K562 (cell line): Measurements from ENCODE around the gene DTNB. TPM values are rescaled to one million over a fixed set of nuclear protein-coding genes. Genes with fewer than 3 reads are reported as not detected.
A peak's percentile ranks its signal among the peaks of the same experiment; 100 is the strongest.

Experiments used
- ATAC-seq: fragments of 200-7000 bp; cut with Tn5 transposase; 3 replicates; pipeline ENCODE4 v1.9.1; 2020; ENCODE audit warnings: moderate library complexity
- BruUV-seq: library from RNA; stranded (reverse); fragments of 400-500 nt; replicated peaks from 2 replicates; lab custom pipeline; 2021; lab: Mats Ljungman, UMichigan
- CTCF ChIA-PET: fragments of 300-600 bp; formaldehyde crosslinking; extraction: SDS; loops from one replicate; lab custom pipeline; 2021; ENCODE audit warnings: low intra/inter-chr PET ratio; lab: Yijun Ruan, JAX
- POLR2A ChIA-PET: fragments of 300-600, 350-650 bp; sonication (Branson Sonifier 250); formaldehyde crosslinking; extraction: SDS; loops from one replicate; lab custom pipeline; 2021; ENCODE audit warnings: antibody characterized with exemption, inconsistent platforms; lab: Yijun Ruan, JAX
- DNase-seq, 4 experiments: peaks; one replicate each; pipeline versions ENCODE4 v3.0.0 to v3.0.0-alpha.2; 2011 to 2018; ENCODE audit warnings: low spot score in 3 of 4, mixed read lengths in 3 of 4; ENCODE audit errors: extremely low read depth in 1 of 4
- FAIRE-seq: peaks from 2 replicates; lab custom pipeline; 2011; peaks lifted over from hg19 to GRCh38; lab: Jason Lieb, UNC
- H2AFZ ChIP-seq: 2 replicates; pipeline ENCODE4 v1.6.0; 2011; ENCODE audit warnings: low read depth, low read length, control low read depth, inconsistent platforms
- H3K27ac ChIP-seq: fragments of 200-600 bp; 3 replicates; pipeline ENCODE4 v1.8.0; 2011; ENCODE audit warnings: low read depth, mild to moderate bottlenecking, control low read depth, inconsistent platforms, low read length, moderate library complexity, mixed read lengths; ENCODE audit errors: extremely low read depth
- H3K27me3 ChIP-seq, 2 experiments: fragments of 300-600 bp in 1 of 2; 2 replicates in 1 of 2; 3 replicates in 1 of 2; pipeline versions ENCODE4 v1.6.0 to v1.8.0; 2011; ENCODE audit warnings: inconsistent platforms in 2 of 2, low read length in 2 of 2, mild to moderate bottlenecking in 1 of 2, mixed read lengths in 1 of 2, moderate library complexity in 1 of 2; ENCODE audit not compliant: control insufficient read depth in 2 of 2, insufficient read depth in 2 of 2
- H3K36me3 ChIP-seq: fragments of 300-600 bp; 3 replicates; pipeline ENCODE4 v1.8.0; 2011; ENCODE audit warnings: mild to moderate bottlenecking, low read length, inconsistent platforms; ENCODE audit not compliant: control insufficient read depth, insufficient read depth
- H3K4me1 ChIP-seq, 2 experiments: fragments of 200-600 bp in 1 of 2; replicated peaks in 1 of 2; 2 replicates in 1 of 2; 3 replicates in 1 of 2; pipeline versions ENCODE4 v1.5.1 to v1.8.0; 2011; ENCODE audit warnings: inconsistent platforms in 2 of 2, low read length in 2 of 2, mild to moderate bottlenecking in 1 of 2, mixed read lengths in 1 of 2, moderate library complexity in 1 of 2; ENCODE audit not compliant: control insufficient read depth in 2 of 2, insufficient read depth in 2 of 2
- H3K4me2 ChIP-seq: 2 replicates; pipeline ENCODE4 v1.6.1; 2011; ENCODE audit warnings: low read length, control low read depth, inconsistent platforms, mixed read lengths; ENCODE audit not compliant: insufficient read depth
- H3K4me3 ChIP-seq: fragments of 200-600 bp; sonication (generic), shearing (Covaris generic); 2 replicates; pipeline ENCODE4 v1.5.1; 2016; ENCODE audit warnings: control low read depth, inconsistent platforms
- H3K79me2 ChIP-seq: fragments of 200-600 bp; 3 replicates; pipeline ENCODE4 v1.8.0; 2011; ENCODE audit warnings: low read length, inconsistent platforms; ENCODE audit not compliant: control insufficient read depth, insufficient read depth
- H3K9ac ChIP-seq, 2 experiments: 2 replicates each; pipeline versions ENCODE4 v1.6.0 to v1.6.1; 2011; ENCODE audit warnings: low read depth in 2 of 2, low read length in 2 of 2, control low read depth in 1 of 2, inconsistent platforms in 1 of 2, mild to moderate bottlenecking in 1 of 2, mixed read lengths in 1 of 2; ENCODE audit not compliant: insufficient read depth in 1 of 2
- H3K9me1 ChIP-seq: one replicate; pipeline ENCODE4 v1.6.0; 2011; ENCODE audit warnings: inconsistent platforms, mild to moderate bottlenecking, low read length, moderate library complexity; ENCODE audit not compliant: control insufficient read depth, insufficient read depth
- H3K9me3 ChIP-seq: replicated peaks from 2 replicates; pipeline ENCODE4 v1.5.1; 2011; ENCODE audit warnings: low read depth, low read length, inconsistent platforms; ENCODE audit not compliant: control insufficient read depth, insufficient read depth
- H4K20me1 ChIP-seq: replicated peaks from 2 replicates; pipeline ENCODE4 v1.6.1; 2011; ENCODE audit warnings: low read length, inconsistent platforms, mixed read lengths; ENCODE audit not compliant: control insufficient read depth, insufficient read depth
- BRD4 ChIP-seq: fragments of 200-600 bp; sonication (generic); IDR thresholded peaks from 2 replicates; pipeline ENCODE4 v1.6.1; 2017; ENCODE audit warnings: inconsistent platforms
- E2F6 ChIP-seq, 2 experiments: IDR thresholded peaks; 2 replicates each; pipeline ENCODE4 v1.6.1; 2011; ENCODE audit warnings: borderline replicate concordance in 1 of 2, control low read depth in 1 of 2, low read depth in 1 of 2, low read length in 1 of 2, mild to moderate bottlenecking in 1 of 2, mixed read lengths in 1 of 2, moderate library complexity in 1 of 2; ENCODE audit not compliant: insufficient read depth in 1 of 2, insufficient read length in 1 of 2, poor library complexity in 1 of 2, severe bottlenecking in 1 of 2; ENCODE audit errors: extremely low read depth in 1 of 2
- FOS ChIP-seq: IDR thresholded peaks from 3 replicates; pipeline ENCODE4 v1.6.1; 2011; ENCODE audit not compliant: insufficient read length; ENCODE audit errors: extremely low read depth
- GATAD2A ChIP-seq: fragments of 450-650 bp; IDR thresholded peaks from 2 replicates; pipeline ENCODE4 v1.6.1; 2017
- PBX2 ChIP-seq, 2 experiments: IDR thresholded peaks in 1 of 2; conservative IDR thresholded peaks in 1 of 2; 2 replicates each; pipeline ENCODE4 v1.6.1; 2016; ENCODE audit warnings: low read depth in 2 of 2, mild to moderate bottlenecking in 1 of 2, missing compliant biosample characterization in 1 of 2, missing genetic modification characterization in 1 of 2, moderate library complexity in 1 of 2
- SMARCA4 ChIP-seq: fragments of 450-650 bp; IDR thresholded peaks from 2 replicates; pipeline ENCODE4 v1.6.1; 2016
- SMARCA5 ChIP-seq: fragments of 450-650 bp; IDR thresholded peaks from 2 replicates; pipeline ENCODE4 v1.6.1; 2016
- SPI1 ChIP-seq: IDR thresholded peaks from 2 replicates; pipeline ENCODE4 v1.6.1; 2011; ENCODE audit warnings: low read depth, low read length, control low read depth, borderline replicate concordance
- ZBTB33 ChIP-seq: sonication (generic); formaldehyde crosslinking; IDR thresholded peaks from 2 replicates; pipeline ENCODE4 v1.8.1; 2023; ENCODE audit warnings: mild to moderate bottlenecking, missing genetic modification reagents
- ZBTB5 ChIP-seq: fragments of 450-650 bp; IDR thresholded peaks from 2 replicates; pipeline ENCODE4 v1.6.1; 2017; ENCODE audit warnings: antibody characterized with exemption
- ZKSCAN1 ChIP-seq: fragments of 150-350 bp; IDR thresholded peaks from 2 replicates; pipeline ENCODE4 v1.6.1; 2016; ENCODE audit warnings: low read depth, low read length
- ZNF121 ChIP-seq: sonication (generic); formaldehyde crosslinking; conservative IDR thresholded peaks from 2 replicates; pipeline ENCODE4 v1.8.0; 2022; ENCODE audit warnings: missing genetic modification reagents
- WGBS: fragments of 100-300 bp; shearing (Covaris generic); methylation state at CpG from one replicate; pipeline ENCODE4 v1.1.6; 2016; ENCODE audit warnings: low coverage, mixed read lengths; ENCODE audit not compliant: insufficient coverage; ENCODE audit errors: missing lambda C conversion rate; 5-methylcytosine and 5-hydroxymethylcytosine counted together
- in situ Hi-C: fragments of 300-500 bp; cut with MboI; formaldehyde crosslinking; loops from 4 replicates; pipeline ENCODE4 v1.15.0; 2018; ENCODE audit warnings: inconsistent platforms, mixed read lengths
- intact Hi-C: fragments of 100-400 bp; cut with micrococcal nuclease; formaldehyde crosslinking; loops from 2 replicates; pipeline ENCODE4 v1.14.2; 2022
- polyA plus RNA-seq, 8 experiments: library from polyadenylated mRNA; depleted of rRNA in 4 of 8; stranded (reverse) in 5 of 8; unstranded in 3 of 8; fragments of >200 nt; fragmentation: Nextera tagmentation in 2 of 8; fragmentation: Illumina TruSeq in 1 of 8; extraction: Ambion mirVana in 2 of 8; extraction: Trizol in 1 of 8; gene quantifications; 2 replicates each; pipeline versions ENCODE4 v1.2.1 to v1.2.3, GENCODE V29; 2011 to 2014; ENCODE audit warnings: inconsistent platforms in 1 of 8, missing spikeins in 1 of 8
- total RNA-seq, 7 experiments: library from RNA; depleted of rRNA in 6 of 7; stranded (reverse); fragments of >200 nt in 6 of 7; fragmentation: Illumina TruSeq in 2 of 7; extraction: Trizol in 2 of 7; gene quantifications; 2 replicates each; pipeline versions ENCODE4 v1.2.1 to v1.2.3, GENCODE V29; 2011 to 2021; ENCODE audit warnings: low replicate concordance in 1 of 7

DTNB gene
- total and polyA plus RNA-seq, 9 of the 15 experiments (the other 6 are each of a cell fraction or from before 2014, with no cell fraction given) = 0.18 to 2.0 (median 0.77) TPM; not detected in 2

GRCh38 chr2:25362434-25363145 lies 310.8 kb downstream of the DTNB start:
- no TSS peak for BruUV-seq
- TF ChIP-seq SMARCA4 = no peak
- peak; percentile 92 for TF ChIP-seq SPI1
- TF ChIP-seq ZKSCAN1 = no peak
- no peak for TF ChIP-seq FOS
- TF ChIP-seq ZBTB33 = peak; percentile 98
- TF ChIP-seq SMARCA5 = no peak
- TF ChIP-seq PBX2 (CRISPR knock-in tag; IDR thresholded peaks at IDR 0.05; ENCODE audit: low read depth) = no peak
- 0 out of 2 replicates have a peak, but pooled peaks have one; percentile 4 for TF ChIP-seq PBX2 (tag; conservative IDR thresholded peaks at IDR 0.05; ENCODE audit: low read depth)
- TF ChIP-seq E2F6 (IDR thresholded peaks at IDR 0.05; ENCODE audit: borderline replicate concordance in 1 of 2, extremely low read depth in 1 of 2, insufficient read depth in 1 of 2, insufficient read length in 1 of 2, low read depth in 1 of 2, low read length in 1 of 2, poor library complexity in 1 of 2, severe bottlenecking in 1 of 2) = peak in 1 of 2 experiments; percentile 8
- no peak for TF ChIP-seq BRD4
- no peak for TF ChIP-seq GATAD2A
- TF ChIP-seq ZBTB5 = no peak
- no peak for TF ChIP-seq ZNF121 (CRISPR knock-in tag)

More at GRCh38 chr2:25362434-25363145, 310.8 kb downstream of the DTNB start:
- DNase-seq (no peak), FAIRE-seq (peak; percentile 11), ATAC-seq (peak; percentile 34)
- H3K4me3 ChIP-seq = no peak overlapping the region; the same call in 1 of the 2 replicates
- peaks cover 11 to 57% of the 10 kb centered on the region in 2 experiments; a peak in 3 of 5 replicates for H3K27me3 ChIP-seq
- no peaks in the 10 kb centered on the region for H3K79me2 ChIP-seq
- no peaks in the 10 kb centered on the region for H3K36me3 ChIP-seq
- peaks cover 0 to 9% of the 10 kb centered on the region in 2 experiments; a peak in 3 of 5 replicates for H3K4me1 ChIP-seq
- CTCF ChIA-PET = interaction anchor here (0.6 kb wide), 1 partner anchor 813 kb away, joined by 3 read pairs; no protein-coding TSS in a partner anchor
- POLR2A ChIA-PET = interaction anchor here (0.6 to 1.6 kb wide), 4 partner anchors 13 to 43 kb away, joined by 3 to 5 read pairs (median 4); no protein-coding TSS in a partner anchor
- H3K9me1 ChIP-seq = no peaks in the 10 kb centered on the region
- in situ Hi-C loops (no loop called here), intact Hi-C loops (no loop called here)
- H3K27ac ChIP-seq = no peak overlapping the region; the same call in 2 of the 3 replicates
- H4K20me1 ChIP-seq = no peaks in the 10 kb centered on the region
- H3K9ac ChIP-seq = peak overlapping the region; percentile 6 to 25; a peak in 2 of 4 replicates
- no peaks in the 10 kb centered on the region for H3K9me3 ChIP-seq
- peak overlapping the region; percentile 88 for H2AFZ ChIP-seq
- 37% methylated on average over 21 of the region's 21 CpGs for WGBS
- H3K4me2 ChIP-seq = peak overlapping the region; percentile 69
